Psoas muscle (tissue), 8 donors: ENCODE measurements around the gene STXBP6. TPM values are rescaled to one million over a fixed set of nuclear protein-coding genes. Genes with fewer than 3 reads are reported as not detected.

Experiments
- ATAC-seq, 4 donors: fragments of 200-7000 bp; cut with Tn5 transposase; one replicate each; pipeline ENCODE4 v1.9.1; 2020; ENCODE audit warnings: moderate library complexity in 3 of 4, mild to moderate bottlenecking in 2 of 4
- DNase-seq, 2 donors: peaks; one replicate each; pipeline ENCODE4 v3.0.0-alpha.2; 2020
- H3K27ac ChIP-seq: fragments of 200-600 bp; one replicate; pipeline ENCODE4 v1.8.0; 2022
- H3K27me3 ChIP-seq, 3 donors: fragments of 200-600 bp in 1 of 3; one replicate each; pipeline versions ENCODE4 v1.6.1 to v1.8.0; 2013 to 2022; ENCODE audit warnings: low read length in 2 of 3, mild to moderate bottlenecking in 2 of 3, moderate library complexity in 1 of 3; ENCODE audit not compliant: insufficient read depth in 3 of 3
- H3K36me3 ChIP-seq, 2 donors: fragments of 200-600 bp in 1 of 2; one replicate each; pipeline versions ENCODE4 v1.6.1 to v1.8.0; 2013 to 2022; ENCODE audit warnings: low read depth in 1 of 2, mild to moderate bottlenecking in 1 of 2, moderate library complexity in 1 of 2; ENCODE audit not compliant: insufficient read depth in 1 of 2
- H3K4me1 ChIP-seq: fragments of 200-600 bp; one replicate; pipeline ENCODE4 v1.8.0; 2022
- H3K4me3 ChIP-seq: fragments of 200-600 bp; one replicate; pipeline ENCODE4 v1.8.0; 2022; ENCODE audit warnings: mild to moderate bottlenecking
- H3K9me3 ChIP-seq: fragments of 200-600 bp; one replicate; pipeline ENCODE4 v1.8.0; 2022
- CTCF ChIP-seq: fragments of 200-600 bp; IDR thresholded peaks from one replicate; pipeline ENCODE4 v1.8.0; 2022; ENCODE audit warnings: antibody characterized with exemption
- WGBS, 3 donors: extraction: QIAGEN DNeasy Blood & Tissue Kit; methylation state at CpG; one replicate each; pipeline versions ENCODE4 v1.1.6 to v1.1.7; 2013; 5-methylcytosine and 5-hydroxymethylcytosine counted together
- intact Hi-C, 2 donors: fragments of 100-400 bp; cut with DNase I; formaldehyde crosslinking; loops; one replicate each; pipeline versions ENCODE4 v1.11.0 to v1.14.2; 2022
- polyA plus RNA-seq, 3 donors: library from polyadenylated mRNA; stranded (reverse); fragments of 200-250 nt; gene quantifications; one replicate each; pipeline ENCODE4 v1.2.3, GENCODE V29; 2013
- total RNA-seq, 4 donors: library from RNA; stranded (reverse); fragmentation: NEBNext Ultra II Directional in 2 of 4; extraction: Animal tissue kit (Norgen Biotek cat#: 25700) in 2 of 4; gene quantifications; one replicate each; pipeline versions ENCODE4 v1.2.1 to v1.2.4, GENCODE V29; 2021 to 2023
- donor health status: healthy with polysubstance abuse.
- donor health status: DM: no; HTN: no; CAD: no; lungs with moderate emphysema.
- donor health status: Bipolar disorder and iron deficiency.
- donor health status: healthy.
- donor health status: DM: yes; HTN: yes; CAD: no.
- donor health status: DM: no; HTN: no; CAD: no.
- donor health status: DM: no; HTN: no; CAD: no.
- donor health status: DM: yes; HTN: yes; CAD: no.

STXBP6 gene
- total and polyA plus RNA-seq, 7 donors: 1.1 to 3.5 (median 2.2) TPM

GRCh38 chr14:25017562-25017961 lies 32.4 kb downstream of the STXBP6 start:
- Histone ChIP-seq H3K9me3 (no peaks in the 10 kb centered on the region), H3K4me1 (no peaks in the 10 kb centered on the region), H3K27ac (no peak overlapping the region), H3K27me3 (no peaks in the 10 kb centered on the region), H3K4me3 (no peak overlapping the region), H3K36me3 (no peaks in the 10 kb centered on the region)
- WGBS, 3 donors: 92 to 100% (median 95%) methylated on average over 2 of the region's 2 CpGs
- no peak for TF ChIP-seq CTCF
- intact Hi-C loops: no loop called here
- ATAC-seq (no peak), DNase-seq (no peak)

GRCh38 chr14:25015761-25016160 lies 34.2 kb downstream of the STXBP6 start:
- intact Hi-C loops: no loop called here
- ATAC-seq: no peak
- Histone ChIP-seq H3K9me3 (no peaks in the 10 kb centered on the region), H3K36me3 (no peaks in the 10 kb centered on the region), H3K27me3 (no peaks in the 10 kb centered on the region), H3K4me3 (no peak overlapping the region), H3K27ac (no peak overlapping the region), H3K4me1 (no peaks in the 10 kb centered on the region)
- no peak for TF ChIP-seq CTCF
- WGBS, 3 donors: 95 to 97% (median 97%) methylated on average over 1 of the region's 1 CpG
- DNase-seq: no peak

GRCh38 chr14:25014440-25014839 lies 35.5 kb downstream of the STXBP6 start:
- Histone ChIP-seq H3K9me3 (no peaks in the 10 kb centered on the region), H3K4me3 (no peak overlapping the region), H3K36me3 (no peaks in the 10 kb centered on the region), H3K27me3 (no peaks in the 10 kb centered on the region), H3K27ac (no peak overlapping the region), H3K4me1 (no peaks in the 10 kb centered on the region)
- intact Hi-C loops: no loop called here
- 65 to 84% (median 66%) methylated on average over 4 of the region's 4 CpGs for WGBS, 3 donors
- ATAC-seq (no peak), DNase-seq (no peak)
- no peak for TF ChIP-seq CTCF

- ATAC-seq: no peak
- Histone ChIP-seq H3K4me1 (no peaks in the 10 kb centered on the region), H3K36me3 (no peaks in the 10 kb centered on the region), H3K9me3 (no peaks in the 10 kb centered on the region), H3K27me3 (no peaks in the 10 kb centered on the region), H3K27ac (no peak overlapping the region), H3K4me3 (no peak overlapping the region)
- intact Hi-C loops: no loop called here
- DNase-seq: no peak
- no peak for TF ChIP-seq CTCF
- 68 to 77% (median 69%) methylated on average over 1 of the region's 1 CpG for WGBS, 3 donors
Observed at GRCh38 chr14:25011095-25011494, 38.9 kb downstream of the STXBP6 start.

GRCh38 chr14:25010471-25010870 lies 39.5 kb downstream of the STXBP6 start:
- H3K4me3 ChIP-seq: no peak overlapping the region
- DNase-seq (no peak), ATAC-seq (no peak)
- H3K27me3 ChIP-seq: no peaks in the 10 kb centered on the region
- H3K27ac ChIP-seq: no peak overlapping the region
- 95 to 97% (median 97%) methylated on average over 3 of the region's 3 CpGs for WGBS, 3 donors
- TF ChIP-seq CTCF: no peak
- no peaks in the 10 kb centered on the region for H3K4me1 ChIP-seq
- H3K36me3 ChIP-seq: no peaks in the 10 kb centered on the region
- H3K9me3 ChIP-seq: no peaks in the 10 kb centered on the region
- intact Hi-C loops: no loop called here
